NCI-H2107 treated with DMSO at 0.1 percent for 48 hours (cell line): ENCODE data around the gene COQ5.
A peak's percentile ranks its signal among the peaks of the same experiment; 100 is the strongest.
"Not testable (repeated sequence)": the region's sequence is repeated elsewhere in the genome, so short reads cannot be mapped to it uniquely, and the experiment has no call there.

Source experiments
- DNase-seq: peaks from one replicate; lab custom pipeline; 2025; ENCODE audit not compliant: unreplicated experiment; lab: John Stamatoyannopoulos, UW

The COQ5 gene

DNA sequence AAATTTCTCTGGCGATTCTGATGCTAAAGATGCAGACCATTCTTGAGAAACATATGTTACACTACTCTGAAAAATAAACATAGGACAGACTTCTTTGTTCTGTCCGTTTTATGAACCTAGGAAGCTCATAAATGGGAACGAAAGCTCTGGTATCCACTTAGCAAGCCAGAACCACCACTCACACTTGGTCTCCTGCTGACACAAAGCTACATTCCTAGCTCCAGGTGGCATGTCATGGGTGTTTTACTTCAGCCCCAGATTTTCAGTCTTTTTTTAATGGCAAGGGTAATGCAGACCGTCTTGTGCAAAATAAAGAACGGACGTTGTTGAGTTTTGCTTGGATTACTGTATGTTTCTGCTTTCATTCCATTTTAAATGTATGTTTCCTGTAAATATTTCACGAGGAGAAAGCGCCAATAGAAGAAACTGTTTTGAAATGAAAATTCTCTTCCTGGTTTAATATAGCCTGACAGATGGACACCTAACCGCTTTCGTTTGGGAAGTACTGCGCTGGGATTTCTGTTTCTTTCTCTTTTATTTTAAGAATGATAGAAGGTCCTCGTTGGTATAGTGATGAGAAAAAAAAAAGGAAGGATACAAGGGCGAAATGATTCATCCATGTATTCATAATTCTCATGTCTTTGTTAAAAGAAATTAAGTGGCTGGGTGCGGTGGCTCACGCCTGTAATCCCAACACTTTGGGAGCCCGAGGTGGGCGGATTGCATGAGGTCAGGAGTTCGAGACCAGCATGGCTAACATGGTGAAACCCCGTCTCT, 871 bp upstream of the COQ5 start:
- DNase-seq, result peak; percentile 92

DNA sequence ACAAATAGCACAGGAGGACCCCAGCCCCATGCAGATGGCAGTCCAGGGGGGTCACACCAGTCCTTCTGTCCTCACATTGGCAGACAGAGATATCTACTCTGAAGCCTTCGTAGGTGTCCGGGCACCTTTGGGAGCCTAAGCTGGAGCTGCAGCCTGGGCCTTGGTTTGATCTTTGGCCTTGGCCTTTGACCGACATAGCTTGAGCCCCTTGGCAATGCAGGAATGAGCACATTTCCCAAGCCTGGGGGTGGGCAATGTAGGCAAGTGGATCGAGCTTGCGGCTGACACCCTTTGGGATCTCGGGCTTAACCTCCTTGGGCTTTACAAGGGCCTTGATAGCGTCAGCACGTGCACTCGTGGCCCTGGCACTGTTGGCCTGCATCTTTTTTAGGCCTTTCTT, 6.4 kb downstream of the COQ5 start:
- no peak for DNase-seq

DNA sequence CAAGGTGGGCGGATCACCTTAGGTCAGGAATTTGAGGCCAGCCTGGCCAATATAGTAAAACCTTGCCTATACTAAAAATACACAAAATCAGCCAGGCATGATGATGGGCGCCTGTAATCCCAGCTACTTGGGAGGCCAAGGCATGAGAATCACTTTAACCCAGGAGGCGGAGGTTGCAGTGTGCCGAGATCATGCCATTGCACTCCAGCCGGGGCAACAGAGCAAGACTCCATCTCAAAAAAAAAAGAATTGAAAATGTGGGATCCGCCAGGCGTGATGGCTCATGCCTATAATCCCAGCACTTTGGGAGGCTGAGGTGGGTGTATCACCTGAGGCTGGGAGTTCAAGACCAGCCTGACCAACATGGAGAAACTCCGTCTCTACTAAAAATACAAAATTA, 9.6 kb downstream of the COQ5 start:
- not testable (repeated sequence) for DNase-seq

DNA sequence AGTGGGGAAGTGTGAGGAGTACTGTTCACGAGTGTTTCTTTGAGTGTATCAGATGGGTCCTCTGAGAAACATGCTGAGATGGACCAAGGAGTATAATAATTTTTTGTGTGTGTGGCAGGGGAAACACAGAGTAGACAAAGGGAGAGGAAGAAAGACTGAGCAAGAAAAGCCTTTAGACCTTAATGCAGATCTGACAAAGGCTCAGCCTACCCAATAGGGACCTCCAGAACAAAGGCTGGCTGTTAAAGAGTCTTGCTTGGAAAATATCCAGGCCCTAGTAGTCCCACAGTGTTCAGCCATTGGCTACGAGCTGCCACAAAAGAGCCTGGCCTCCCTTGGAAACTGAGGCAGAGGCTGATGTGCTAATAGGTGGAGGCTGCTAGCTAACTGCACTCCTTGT, 13.5 kb downstream of the COQ5 start:
- no peak for DNase-seq

DNA sequence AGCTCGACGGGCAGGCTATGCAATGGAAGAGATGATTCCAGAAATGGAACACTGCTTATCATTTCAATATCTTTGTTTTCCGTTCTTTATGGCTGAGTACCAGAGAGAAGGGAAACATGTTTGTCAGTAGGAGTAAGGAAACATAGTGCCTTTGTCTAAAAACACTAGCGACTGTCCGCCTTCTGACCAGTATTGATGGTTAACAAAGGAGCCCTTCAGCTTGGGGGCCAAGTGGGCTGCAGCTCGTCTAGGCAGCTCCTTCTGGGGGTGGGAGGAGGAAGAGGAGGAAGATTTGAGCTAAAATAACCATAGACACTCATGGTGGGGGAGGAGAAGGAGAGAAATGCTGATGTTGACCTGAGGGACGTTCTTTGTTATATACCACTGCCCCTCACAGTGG, 15.0 kb downstream of the COQ5 start:
- DNase-seq, result no peak

DNA sequence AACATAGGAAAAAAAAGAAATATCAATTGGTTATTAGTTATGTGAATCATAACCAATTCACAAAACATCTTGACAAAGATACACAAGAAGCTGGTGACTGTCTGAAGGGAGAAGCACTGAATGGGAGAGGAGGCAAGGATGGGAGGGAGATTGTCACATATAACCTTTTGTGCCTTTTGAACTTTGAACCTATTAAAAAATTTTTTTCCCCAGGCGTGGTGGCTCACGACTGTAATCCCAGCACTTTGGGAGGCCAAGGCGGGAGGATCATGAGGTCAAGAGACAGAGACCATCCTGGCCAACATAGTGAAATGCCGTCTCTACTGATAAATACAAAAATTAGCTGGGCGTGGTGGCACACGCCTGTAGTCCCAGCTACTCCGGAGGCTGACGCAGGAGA, 20.4 kb downstream of the COQ5 start:
- no peak for DNase-seq

DNA sequence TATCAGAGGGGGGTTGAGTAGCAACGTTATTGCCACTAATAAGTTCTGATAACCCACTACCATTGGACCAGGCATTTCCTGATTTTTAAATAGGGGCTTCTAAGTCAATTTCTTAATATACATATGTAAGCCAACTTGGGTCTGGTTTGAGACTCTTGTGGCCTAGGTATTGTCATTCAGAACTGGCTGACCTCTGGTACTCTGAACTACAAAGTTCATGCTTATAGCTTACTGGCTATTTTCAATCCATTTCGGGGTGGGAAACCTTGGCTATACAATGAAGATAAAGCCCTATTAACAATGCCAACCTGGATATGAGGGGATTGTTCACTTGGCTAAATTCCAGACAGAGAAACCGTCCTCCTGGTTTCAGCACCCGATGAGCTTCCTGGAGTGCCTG, 24.4 kb downstream of the COQ5 start:
- no peak for DNase-seq

DNA sequence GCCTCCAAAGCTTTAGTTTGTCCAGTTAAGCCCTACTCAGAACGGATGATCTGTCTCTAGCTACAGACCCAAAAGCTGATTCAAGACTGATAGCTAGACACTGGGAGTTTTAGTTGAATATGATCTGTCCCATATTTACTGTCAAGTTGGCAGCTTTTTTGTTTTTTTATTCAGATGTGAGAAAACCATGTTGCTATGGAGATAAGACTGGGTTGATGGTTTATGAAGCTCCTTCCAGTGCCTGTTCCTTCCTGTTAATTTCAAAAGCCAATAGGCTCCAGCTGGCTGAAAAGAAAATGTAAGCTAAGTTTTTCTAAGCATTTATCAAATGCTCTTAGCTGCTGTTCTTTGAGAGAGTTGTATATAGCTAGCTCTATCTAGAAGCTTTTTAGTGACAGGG, 28.4 kb downstream of the COQ5 start:
- DNase-seq, result no peak

DNA sequence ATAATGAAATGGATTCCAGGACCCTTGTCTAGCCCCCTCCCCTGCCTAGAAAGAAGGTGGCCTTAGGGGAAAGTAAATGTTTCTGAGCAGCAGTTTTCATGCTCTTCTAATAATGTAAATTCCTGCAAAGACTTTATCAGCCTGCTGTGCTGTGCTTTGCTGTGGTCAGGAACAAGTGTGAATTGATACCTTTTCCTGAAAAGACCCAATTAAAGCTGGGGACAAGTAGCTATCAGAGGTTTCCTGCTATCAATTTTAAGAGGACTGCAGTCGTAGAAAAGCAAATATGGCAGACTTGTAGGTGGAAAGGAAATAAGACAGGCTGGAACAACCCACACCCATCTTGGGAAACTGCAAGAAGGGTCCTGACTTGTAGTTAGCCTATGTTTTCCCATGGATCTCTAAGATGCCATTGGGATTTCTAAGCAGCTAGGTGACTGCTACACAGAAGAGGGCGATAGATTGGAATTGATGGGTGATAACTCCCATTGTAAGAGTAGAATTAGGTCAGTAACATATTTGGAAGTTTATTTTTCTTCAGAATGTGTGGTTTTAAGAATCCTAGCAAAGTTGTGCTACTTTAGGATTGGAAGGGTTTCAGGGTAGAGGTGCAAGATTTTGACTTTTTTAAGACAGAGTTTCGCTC, 30.0 kb downstream of the COQ5 start:
- DNase-seq, result peak; percentile 10

DNA sequence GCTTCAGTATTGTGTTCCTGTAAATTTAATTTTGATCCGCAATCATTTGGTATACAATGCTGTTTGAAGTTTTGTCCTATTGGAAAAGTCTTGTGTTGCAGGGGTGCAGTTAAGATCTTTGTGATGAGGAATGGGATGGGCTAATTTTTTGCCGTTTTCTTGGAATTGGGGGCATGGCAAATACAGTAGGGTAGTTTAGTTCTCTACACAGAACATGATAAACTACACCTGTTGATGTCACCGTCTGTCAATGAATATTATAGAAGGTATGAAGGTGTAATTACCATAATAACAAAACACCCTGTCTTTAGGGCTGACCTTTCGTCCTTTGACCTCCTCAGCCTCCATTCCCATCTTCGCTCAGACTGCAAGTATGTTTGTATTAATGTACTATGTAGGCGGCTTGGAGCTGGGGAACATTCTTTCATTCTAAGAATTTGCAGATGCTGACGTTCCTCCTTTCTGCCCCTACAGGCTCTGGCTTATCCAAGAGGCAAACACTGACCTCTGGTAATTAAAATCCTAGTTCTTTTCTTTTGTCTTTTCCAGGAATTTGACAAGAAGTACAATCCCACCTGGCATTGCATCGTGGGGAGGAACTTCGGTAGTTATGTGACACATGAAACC, 31.3 kb downstream of the COQ5 start:
- DNase-seq, result no peak

DNA sequence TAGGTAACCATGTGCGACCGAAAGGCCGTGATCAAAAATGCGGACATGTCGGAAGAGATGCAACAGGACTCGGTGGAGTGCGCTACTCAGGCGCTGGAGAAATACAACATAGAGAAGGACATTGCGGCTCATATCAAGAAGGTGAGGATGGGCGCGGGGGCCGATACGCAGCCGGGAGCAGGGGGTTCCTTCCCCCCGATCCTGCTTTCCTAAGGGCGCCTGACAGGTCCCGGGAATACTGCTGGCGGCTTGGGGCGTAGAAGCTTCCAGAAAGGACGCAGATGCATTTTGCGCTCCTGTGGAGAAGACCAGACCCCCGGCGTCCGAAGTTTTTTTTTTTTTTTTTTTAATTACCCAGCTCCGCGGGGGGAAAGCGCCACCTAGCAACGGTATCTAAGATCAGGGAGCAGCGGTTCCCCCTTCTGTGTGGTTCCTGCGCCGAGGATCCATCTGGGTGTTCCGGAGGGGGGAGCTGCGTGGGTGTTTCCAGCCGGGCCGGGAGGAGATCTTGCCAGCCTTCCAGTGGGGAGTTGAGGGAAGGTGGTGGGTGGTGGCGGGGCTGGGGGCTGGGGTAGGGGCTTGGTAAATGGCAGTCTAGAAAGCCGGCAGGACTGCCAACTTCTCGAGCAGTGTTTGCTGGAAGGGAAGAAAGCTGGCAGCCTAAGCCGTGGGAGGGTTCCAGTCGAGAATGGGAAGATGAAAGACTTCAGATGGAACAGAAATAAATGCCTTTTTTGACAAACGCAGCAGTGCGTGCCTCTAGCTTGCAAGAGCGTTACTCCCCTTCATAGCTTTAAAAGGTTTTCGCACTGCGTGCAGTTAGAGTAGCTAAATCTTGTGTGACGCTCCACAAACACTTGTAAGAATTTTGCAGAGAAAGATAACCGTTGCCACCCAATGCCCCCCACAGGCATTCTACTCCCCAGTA, 32.3 kb downstream of the COQ5 start:
- DNase-seq, result peak; percentile 34

DNA sequence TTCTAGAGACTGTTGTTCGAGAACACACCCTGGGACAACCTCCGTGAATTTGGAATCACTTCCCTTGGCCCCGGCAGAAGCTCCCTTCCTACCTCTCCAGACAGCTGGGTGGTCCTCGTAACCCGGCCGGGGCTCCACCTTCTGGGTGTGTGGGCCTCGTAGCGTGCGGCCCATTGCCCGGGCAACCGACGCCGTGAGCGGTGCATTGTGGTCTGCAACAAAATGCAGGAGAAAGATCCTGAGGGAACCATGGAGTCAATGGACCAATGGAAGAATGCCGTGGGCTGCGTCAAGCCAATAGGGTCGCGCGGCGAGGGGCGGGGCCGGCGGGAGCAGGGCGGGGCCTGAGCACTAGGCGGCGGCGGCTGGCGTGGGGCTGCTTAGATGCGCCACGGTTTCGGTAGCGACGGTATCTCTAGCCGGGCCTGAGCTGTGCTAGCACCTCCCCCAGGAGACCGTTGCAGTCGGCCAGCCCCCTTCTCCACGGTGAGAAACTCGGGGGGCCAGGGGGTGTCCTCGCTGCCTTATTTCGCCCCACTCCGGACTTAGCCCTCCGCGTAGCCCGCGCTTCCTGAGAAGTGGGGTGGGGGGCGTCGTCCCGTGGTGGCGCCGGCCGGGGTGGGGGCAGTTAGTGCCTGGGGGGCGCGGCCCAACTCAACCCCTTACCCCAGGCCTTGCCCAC, 33.1 kb downstream of the COQ5 start, which contains the start of gene DYNLL1:
Gene DYNLL1 (plus strand): TSS at position 383 of the 682 bp plus-strand sequence. CDS start 309 bp downstream, outside the sequence.
- peak; percentile 86 for DNase-seq

DNA sequence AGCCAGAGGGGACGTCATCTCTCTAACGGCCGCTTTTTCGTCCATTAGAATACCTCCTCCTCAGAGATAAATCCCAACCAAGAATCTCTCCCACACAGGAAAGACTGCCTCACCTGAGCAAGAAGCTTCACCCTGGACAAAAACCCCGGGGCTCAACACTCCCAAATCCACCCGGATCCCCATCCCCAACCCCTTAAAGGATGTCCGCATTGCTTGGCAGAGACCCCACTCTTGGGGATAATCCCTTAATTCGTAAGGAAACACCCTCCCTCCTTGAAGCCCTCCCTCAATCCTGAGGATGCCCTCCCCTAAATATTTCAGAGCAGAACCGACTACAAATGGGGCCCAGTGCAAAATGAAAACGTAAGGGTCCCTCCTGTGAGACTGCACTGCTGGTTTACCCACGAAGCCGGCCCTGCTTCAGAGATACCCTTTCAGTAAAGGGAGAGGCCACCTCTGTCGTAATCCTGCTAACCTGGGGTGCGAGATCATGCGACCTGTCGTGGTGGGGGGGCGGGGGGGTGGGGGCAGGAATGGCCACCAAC, 33.7 kb downstream of the COQ5 start:
- no peak for DNase-seq

DNA sequence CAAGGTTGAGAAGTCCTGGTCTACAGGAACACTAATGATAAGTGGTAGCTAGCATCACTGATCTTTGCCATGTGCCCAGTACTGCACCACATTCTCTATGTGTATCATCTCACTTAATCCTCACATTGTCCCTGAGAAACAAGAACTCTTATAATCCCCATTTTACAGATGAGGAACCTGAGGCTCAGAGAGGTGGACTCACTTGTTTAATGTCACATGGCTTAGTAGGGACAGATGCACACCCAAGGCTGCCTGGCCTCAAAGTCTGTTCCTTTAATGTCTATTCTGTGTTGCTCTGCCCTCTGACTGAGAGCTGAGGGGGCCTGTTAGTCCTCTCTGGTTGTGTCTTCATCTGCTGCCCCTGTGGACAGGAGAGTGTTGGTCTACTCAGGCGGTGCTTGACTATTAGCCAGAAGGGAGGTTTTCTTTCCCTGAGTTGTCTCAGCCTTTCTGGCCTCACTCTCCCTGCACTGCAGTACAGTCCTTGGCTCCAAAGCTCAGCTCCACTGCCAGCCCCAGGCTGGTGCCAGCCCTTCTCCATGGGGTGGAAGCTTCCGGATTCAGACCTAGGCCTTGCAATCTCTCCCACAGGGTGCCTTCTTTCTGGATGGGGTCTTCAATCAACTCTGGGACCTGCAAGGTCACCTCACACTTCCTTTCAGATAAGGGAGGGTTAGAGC, 38.0 kb downstream of the COQ5 start:
- DNase-seq, result no peak

DNA sequence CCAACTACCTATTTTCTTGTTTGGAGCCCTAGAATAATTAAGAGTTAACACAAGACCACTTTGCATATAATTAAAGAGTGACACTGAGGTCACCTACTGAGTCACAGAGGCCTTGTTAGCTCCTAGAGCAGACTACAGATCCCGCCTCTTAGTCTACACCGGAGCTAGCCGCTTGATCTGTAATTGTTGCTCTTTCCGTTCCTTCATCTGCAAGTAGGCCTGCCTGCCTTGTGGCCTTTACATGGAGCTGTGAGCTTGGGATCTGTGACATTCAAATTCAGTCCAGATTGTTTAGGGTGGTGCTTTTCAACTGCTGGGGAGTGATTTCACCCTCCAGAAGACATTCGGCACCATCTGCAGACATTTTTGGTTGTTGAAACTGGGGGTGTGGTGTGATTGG, 38.6 kb downstream of the COQ5 start:
- DNase-seq, result no peak

DNA sequence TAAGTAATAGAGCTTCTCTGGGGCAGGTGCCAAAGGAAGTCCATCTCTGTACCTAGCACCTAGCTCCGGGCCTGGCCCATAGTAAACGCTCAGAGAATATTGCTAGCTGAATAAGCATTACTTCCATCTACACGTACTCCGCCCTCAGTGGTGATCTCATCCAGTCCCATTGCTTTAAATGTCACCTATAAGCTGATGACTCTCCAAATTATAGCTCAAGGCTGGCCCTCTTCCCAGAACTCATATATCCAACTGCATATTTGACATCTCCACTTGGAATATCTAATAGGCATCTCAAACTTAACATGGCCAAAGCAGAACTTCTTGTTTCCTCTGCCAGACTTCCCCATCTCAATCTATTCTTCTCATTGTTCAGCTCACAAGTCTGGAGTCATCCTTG, 39.9 kb downstream of the COQ5 start:
- no peak for DNase-seq

DNA sequence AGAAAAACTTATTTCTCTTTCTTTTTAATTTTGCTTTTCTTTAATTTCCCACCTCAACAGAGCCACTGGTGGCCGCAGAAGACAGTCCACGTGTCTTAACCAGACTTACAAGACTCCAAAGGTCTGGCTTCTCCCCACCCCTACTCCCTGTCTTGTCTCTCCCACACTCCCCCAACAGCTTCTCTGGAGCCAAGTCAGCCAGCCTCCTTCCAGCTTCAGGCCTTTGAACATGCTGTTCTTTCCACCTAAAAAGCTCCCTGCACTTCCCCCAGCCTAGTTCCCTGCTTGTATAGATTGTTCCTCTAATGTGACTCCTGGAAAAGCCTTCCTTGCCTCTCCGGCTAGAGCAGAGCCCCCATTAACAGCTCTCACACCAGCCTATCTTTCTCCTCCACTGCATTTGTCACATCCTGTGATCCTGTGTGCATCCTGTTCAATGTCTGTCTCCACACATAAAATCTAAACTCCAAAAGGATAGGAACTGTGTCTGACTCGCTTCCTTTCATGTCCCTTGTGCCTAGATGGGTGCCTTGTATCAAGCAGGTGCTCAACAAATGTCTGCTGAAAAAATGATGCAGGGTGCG, 40.8 kb downstream of the COQ5 start:
- no peak for DNase-seq

DNA sequence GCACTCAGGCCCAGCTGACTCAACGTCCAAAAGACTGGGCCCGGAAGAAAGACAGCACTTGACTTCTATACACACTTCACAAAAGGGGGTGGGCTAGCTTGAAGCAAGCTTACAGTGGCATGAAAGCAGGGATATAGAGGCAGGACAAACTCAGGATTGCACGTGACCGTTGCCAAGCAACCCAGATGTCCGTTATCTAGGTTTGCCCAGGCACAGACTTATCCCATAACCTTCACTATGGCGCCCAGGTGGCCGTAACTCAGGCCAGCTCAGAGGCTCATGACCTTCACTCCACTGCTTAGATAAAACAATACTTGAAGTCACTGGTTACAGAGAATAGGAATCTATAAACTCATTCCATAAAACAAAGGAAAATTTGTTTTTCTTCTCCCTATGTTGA, 41.4 kb downstream of the COQ5 start:
- DNase-seq, result not testable (repeated sequence)
